HepG2 (cell line): ENCODE results near the gene ATP2B2.

Experiments used
- NFYB ChIP-seq: sonication (generic); formaldehyde crosslinking; IDR thresholded peaks from 2 replicates; pipeline ENCODE4 v1.4.0; 2020; ENCODE audit warnings: missing genetic modification reagents
- POLR2A ChIP-seq, 2 experiments: IDR thresholded peaks; 2 replicates each; pipeline ENCODE4 v1.6.1; 2011; ENCODE audit warnings: low read depth in 2 of 2, low read length in 2 of 2, mild to moderate bottlenecking in 1 of 2, moderate library complexity in 1 of 2; ENCODE audit not compliant: insufficient read depth in 1 of 2
- TAF15 ChIP-seq: fragments of 200-400 bp; formaldehyde crosslinking; IDR thresholded peaks from one replicate; pipeline ENCODE4 v1.6.1; 2018; ENCODE audit warnings: mild to moderate bottlenecking, low read depth, low read length; ENCODE audit not compliant: poor library complexity, severe bottlenecking
- ZNF260 ChIP-seq: sonication (generic); formaldehyde crosslinking; IDR thresholded peaks from 2 replicates; pipeline ENCODE4 v1.4.0; 2020; ENCODE audit warnings: missing genetic modification reagents, low read depth, mild to moderate bottlenecking, borderline replicate concordance
- TF ChIP-seq, protein P1 (sequence below): sonication (generic); formaldehyde crosslinking; IDR thresholded peaks from 2 replicates; pipeline ENCODE4 v1.5.0; 2020; ENCODE audit warnings: mild to moderate bottlenecking, missing genetic modification reagents, moderate library complexity

DNA sequence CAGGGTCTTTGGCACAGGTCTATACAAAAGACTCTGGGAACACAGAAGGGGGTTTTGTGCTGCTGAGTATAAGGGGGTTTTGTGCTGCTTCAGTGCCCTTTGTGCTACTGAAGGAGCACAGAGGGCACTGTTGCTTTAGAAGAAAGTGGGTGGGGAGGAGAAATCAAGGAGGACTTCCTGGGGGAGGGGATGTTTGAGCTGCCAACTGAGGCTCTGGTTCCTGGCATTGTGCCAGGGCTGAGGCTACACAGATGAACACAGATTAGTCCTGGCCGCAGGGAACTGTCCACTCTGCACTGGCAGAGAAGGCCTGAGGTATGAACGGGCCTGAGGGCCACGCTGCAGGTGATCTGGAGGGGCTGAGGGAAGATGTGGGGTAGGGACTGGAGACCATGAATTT lies 152.2 kb downstream of the ATP2B2 start:
- TF ChIP-seq, protein P1, sequence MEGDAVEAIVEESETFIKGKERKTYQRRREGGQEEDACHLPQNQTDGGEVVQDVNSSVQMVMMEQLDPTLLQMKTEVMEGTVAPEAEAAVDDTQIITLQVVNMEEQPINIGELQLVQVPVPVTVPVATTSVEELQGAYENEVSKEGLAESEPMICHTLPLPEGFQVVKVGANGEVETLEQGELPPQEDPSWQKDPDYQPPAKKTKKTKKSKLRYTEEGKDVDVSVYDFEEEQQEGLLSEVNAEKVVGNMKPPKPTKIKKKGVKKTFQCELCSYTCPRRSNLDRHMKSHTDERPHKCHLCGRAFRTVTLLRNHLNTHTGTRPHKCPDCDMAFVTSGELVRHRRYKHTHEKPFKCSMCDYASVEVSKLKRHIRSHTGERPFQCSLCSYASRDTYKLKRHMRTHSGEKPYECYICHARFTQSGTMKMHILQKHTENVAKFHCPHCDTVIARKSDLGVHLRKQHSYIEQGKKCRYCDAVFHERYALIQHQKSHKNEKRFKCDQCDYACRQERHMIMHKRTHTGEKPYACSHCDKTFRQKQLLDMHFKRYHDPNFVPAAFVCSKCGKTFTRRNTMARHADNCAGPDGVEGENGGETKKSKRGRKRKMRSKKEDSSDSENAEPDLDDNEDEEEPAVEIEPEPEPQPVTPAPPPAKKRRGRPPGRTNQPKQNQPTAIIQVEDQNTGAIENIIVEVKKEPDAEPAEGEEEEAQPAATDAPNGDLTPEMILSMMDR = no peak
- TF ChIP-seq ZNF260 (CRISPR knock-in tag) = no peak
- no peak for TF ChIP-seq NFYB (CRISPR knock-in tag)
- TF ChIP-seq POLR2A (IDR thresholded peaks at IDR 0.05; ENCODE audit: insufficient read depth in 1 of 2, low read depth in 2 of 2, low read length in 2 of 2) = no peak
- TF ChIP-seq TAF15 = no peak
